GM13976 (cell line): ENCODE measurements around the gene ALPL.

ENCODE experiments used
- DNase-seq: peaks from one replicate; pipeline ENCODE4 v3.0.0; 2012; ENCODE audit warnings: low spot score
- CTCF ChIP-seq: IDR thresholded peaks from 2 replicates; pipeline ENCODE4 v1.5.1; 2012; ENCODE audit warnings: borderline replicate concordance, mild to moderate bottlenecking; ENCODE audit not compliant: insufficient read depth; ENCODE audit errors: extremely low read depth, missing control alignments, control extremely low read depth
- in situ Hi-C: fragments of 300-500 bp; cut with MboI; formaldehyde crosslinking; loops from one replicate; pipeline ENCODE4 v1.12.0; 2022; ENCODE audit warnings: low sequenced_read_pairs, mixed read lengths, inconsistent platforms; ENCODE audit not compliant: unreplicated experiment

ALPL gene

GRCh38 chr1:21586846-21587601, 77.8 kb downstream of the ALPL start:
- in situ Hi-C loops: no loop called here
- no peak for TF ChIP-seq CTCF
- no peak for DNase-seq

- DNase-seq: no peak
- in situ Hi-C loops: no loop called here
- no peak for TF ChIP-seq CTCF
Observed at GRCh38 chr1:21587602-21587953, 78.4 kb downstream of the ALPL start.

- TF ChIP-seq CTCF: no peak
- DNase-seq: no peak
- in situ Hi-C loops: no loop called here
Observed at GRCh38 chr1:21589618-21590017, 80.4 kb downstream of the ALPL start.

- in situ Hi-C loops: no loop called here
- no peak for DNase-seq
- no peak for TF ChIP-seq CTCF
Observed at GRCh38 chr1:21590126-21590880, 81.1 kb downstream of the ALPL start.

- in situ Hi-C loops: no loop called here
- TF ChIP-seq CTCF: no peak
- DNase-seq: no peak
Observed at GRCh38 chr1:21590934-21591333, 81.7 kb downstream of the ALPL start.

GRCh38 chr1:21592086-21592865, 83.1 kb downstream of the ALPL start:
- TF ChIP-seq CTCF: no peak
- in situ Hi-C loops: no loop called here
- DNase-seq: no peak
